ENCODE results near the gene CRYL1.
"Not testable (repeated sequence)": the region's sequence is repeated elsewhere in the genome, so short reads cannot be mapped to it uniquely, and the experiment has no call there.

Gene CRYL1

GRCh38 chr13:20441879-20442278 is 83.8 kb downstream of the CRYL1 start:
- TF ChIP-seq CTCF (IDR thresholded peaks at IDR 0.05; ENCODE audit: extremely low read depth, missing control alignments), result no peak
- DNase-seq (ENCODE audit: low spot score), result no peak

GRCh38 chr13:20441056-20441455 is 84.6 kb downstream of the CRYL1 start:
- TF ChIP-seq CTCF (IDR thresholded peaks at IDR 0.05; ENCODE audit: extremely low read depth, missing control alignments), result no peak
- DNase-seq (ENCODE audit: low spot score), result no peak

- no peak for DNase-seq (ENCODE audit: low spot score)
- no peak for TF ChIP-seq CTCF (IDR thresholded peaks at IDR 0.05; ENCODE audit: extremely low read depth, missing control alignments)
Measured at GRCh38 chr13:20439261-20439660, 86.4 kb downstream of the CRYL1 start.

- no peak for DNase-seq (ENCODE audit: low spot score)
- no peak for TF ChIP-seq CTCF (IDR thresholded peaks at IDR 0.05; ENCODE audit: extremely low read depth, missing control alignments)
Measured at GRCh38 chr13:20438801-20439200, 86.9 kb downstream of the CRYL1 start.

- DNase-seq (ENCODE audit: low spot score), result no peak
- TF ChIP-seq CTCF (IDR thresholded peaks at IDR 0.05; ENCODE audit: extremely low read depth, missing control alignments), result no peak
Measured at GRCh38 chr13:20436505-20436904, 89.2 kb downstream of the CRYL1 start.

- no peak for DNase-seq (ENCODE audit: low spot score)
- no peak for TF ChIP-seq CTCF (IDR thresholded peaks at IDR 0.05; ENCODE audit: extremely low read depth, missing control alignments)
Measured at GRCh38 chr13:20435616-20436368, 89.9 kb downstream of the CRYL1 start.

GRCh38 chr13:20434210-20434609 is 91.4 kb downstream of the CRYL1 start:
- DNase-seq (ENCODE audit: low spot score), result not testable (repeated sequence)
